C4-2B (cell line): ENCODE measurements around the gene ABCB4.

Source experiments
- CTCF ChIP-seq: fragments of 450-650 bp; conservative IDR thresholded peaks from 2 replicates; pipeline ENCODE4 v1.5.1; 2017; ENCODE audit warnings: mild to moderate bottlenecking
- ZFX ChIP-seq: fragments of 450-650 bp; IDR thresholded peaks from 2 replicates; pipeline ENCODE4 v1.6.1; 2017

- TF ChIP-seq CTCF (no peak), ZFX (no peak)
These were observed 734 bp downstream of the ABCB4 start for GRCh38 chr7:87474533-87475358.
